ENCODE measurements around the gene MKNK2. TPM values are rescaled to one million over a fixed set of nuclear protein-coding genes. Genes with fewer than 3 reads are reported as not detected.
A peak's percentile ranks its signal among the peaks of the same experiment; 100 is the strongest.

The MKNK2 gene
- total RNA-seq, 1 experiment from 2014 or later = 96.8 TPM

DNA sequence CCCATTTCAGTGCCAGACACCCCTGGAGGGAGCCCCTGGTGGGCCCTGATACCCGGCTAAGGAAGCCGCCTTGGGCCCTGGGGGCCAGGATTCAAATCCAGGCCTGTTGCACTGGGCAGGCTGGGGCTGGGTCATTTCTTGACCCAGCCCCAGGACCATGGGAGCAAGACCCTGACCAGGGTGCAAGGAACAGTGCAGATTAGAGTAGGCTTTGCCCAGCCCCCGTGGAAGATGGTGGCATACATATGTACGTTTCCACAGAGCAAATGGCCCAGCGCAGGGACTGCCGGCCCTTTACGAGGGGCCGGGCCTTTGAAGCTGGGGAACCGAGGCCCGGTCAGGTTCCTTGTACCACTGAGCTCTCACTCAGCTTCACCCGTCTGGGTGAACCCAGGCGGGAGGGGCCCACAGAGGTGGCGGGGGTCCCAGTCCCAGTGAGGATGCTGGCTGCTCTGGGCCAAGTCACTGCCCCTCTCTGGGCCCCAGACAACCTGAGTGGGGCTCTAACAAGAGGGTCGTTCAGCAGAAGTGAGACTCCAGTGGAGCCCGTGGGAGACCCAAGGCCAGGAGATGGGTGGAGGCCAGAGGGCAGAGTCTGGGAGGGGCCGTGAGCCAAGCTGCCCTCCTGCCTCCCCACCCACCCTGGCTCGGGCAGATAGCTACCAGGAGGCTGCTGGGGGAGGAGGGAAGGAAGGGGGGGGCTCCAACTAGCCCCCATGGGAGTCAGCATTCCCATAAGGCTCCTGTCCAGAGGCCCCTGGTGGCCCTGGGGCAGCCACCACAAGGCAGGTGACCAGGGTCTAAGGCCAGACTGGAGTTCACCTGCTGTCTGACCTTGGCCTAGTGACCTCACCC, 2.7 kb downstream of the MKNK2 start:
- no peak overlapping the region for H3K27ac ChIP-seq (ENCODE audit: low read length)
- no peaks in the 10 kb centered on the region for H3F3A ChIP-seq (ENCODE audit: low read length, unreplicated experiment)
- H3K4me2 ChIP-seq (ENCODE audit: low read length) = peak overlapping the region; percentile 93
- TF ChIP-seq EZH2phosphoT487 (IDR thresholded peaks at IDR 0.05; ENCODE audit: borderline replicate concordance, low read length) (no peak), EZH2 (IDR thresholded peaks at IDR 0.05; ENCODE audit: low read length, unreplicated experiment) (no peak)
- TF ChIP-seq, protein P1, sequence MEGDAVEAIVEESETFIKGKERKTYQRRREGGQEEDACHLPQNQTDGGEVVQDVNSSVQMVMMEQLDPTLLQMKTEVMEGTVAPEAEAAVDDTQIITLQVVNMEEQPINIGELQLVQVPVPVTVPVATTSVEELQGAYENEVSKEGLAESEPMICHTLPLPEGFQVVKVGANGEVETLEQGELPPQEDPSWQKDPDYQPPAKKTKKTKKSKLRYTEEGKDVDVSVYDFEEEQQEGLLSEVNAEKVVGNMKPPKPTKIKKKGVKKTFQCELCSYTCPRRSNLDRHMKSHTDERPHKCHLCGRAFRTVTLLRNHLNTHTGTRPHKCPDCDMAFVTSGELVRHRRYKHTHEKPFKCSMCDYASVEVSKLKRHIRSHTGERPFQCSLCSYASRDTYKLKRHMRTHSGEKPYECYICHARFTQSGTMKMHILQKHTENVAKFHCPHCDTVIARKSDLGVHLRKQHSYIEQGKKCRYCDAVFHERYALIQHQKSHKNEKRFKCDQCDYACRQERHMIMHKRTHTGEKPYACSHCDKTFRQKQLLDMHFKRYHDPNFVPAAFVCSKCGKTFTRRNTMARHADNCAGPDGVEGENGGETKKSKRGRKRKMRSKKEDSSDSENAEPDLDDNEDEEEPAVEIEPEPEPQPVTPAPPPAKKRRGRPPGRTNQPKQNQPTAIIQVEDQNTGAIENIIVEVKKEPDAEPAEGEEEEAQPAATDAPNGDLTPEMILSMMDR (conservative IDR thresholded peaks at IDR 0.05; ENCODE audit: low read depth, low read length) = no peak
- CTCF ChIA-PET = no interaction called here
- H3K27me3 ChIP-seq (ENCODE audit: low read length) = no peaks in the 10 kb centered on the region
- no TSS peak for BruUV-seq (replicated peaks)
- peaks cover 31% of the 10 kb centered on the region for H3K4me1 ChIP-seq (ENCODE audit: insufficient read depth, low read length)
- H3K79me2 ChIP-seq (ENCODE audit: low read length) = peaks cover 53% of the 10 kb centered on the region
- peak overlapping the region; percentile 80; the same call in 1 of the 2 replicates for H3K4me3 ChIP-seq (ENCODE audit: low read length)
- H4K20me1 ChIP-seq (ENCODE audit: low read length) = peaks cover 37% of the 10 kb centered on the region
- ATAC-seq (no peak), DNase-seq (no peak)
- H2AFZ ChIP-seq (ENCODE audit: low read length) = no peak overlapping the region
- intact Hi-C loops (cut with micrococcal nuclease) = no loop called here
- H3K9me3 ChIP-seq (ENCODE audit: low read length) = no peaks in the 10 kb centered on the region
- no peaks in the 10 kb centered on the region for H3K9me2 ChIP-seq (replicated peaks; ENCODE audit: low read length)
- POLR2A ChIA-PET (ENCODE audit: unreplicated experiment) = no interaction called here
- no peaks in the 10 kb centered on the region; the same call in 1 of the 2 replicates for H3K36me3 ChIP-seq (ENCODE audit: low read depth, low read length)
- no peak overlapping the region for H3K9ac ChIP-seq (ENCODE audit: low read length)

DNA sequence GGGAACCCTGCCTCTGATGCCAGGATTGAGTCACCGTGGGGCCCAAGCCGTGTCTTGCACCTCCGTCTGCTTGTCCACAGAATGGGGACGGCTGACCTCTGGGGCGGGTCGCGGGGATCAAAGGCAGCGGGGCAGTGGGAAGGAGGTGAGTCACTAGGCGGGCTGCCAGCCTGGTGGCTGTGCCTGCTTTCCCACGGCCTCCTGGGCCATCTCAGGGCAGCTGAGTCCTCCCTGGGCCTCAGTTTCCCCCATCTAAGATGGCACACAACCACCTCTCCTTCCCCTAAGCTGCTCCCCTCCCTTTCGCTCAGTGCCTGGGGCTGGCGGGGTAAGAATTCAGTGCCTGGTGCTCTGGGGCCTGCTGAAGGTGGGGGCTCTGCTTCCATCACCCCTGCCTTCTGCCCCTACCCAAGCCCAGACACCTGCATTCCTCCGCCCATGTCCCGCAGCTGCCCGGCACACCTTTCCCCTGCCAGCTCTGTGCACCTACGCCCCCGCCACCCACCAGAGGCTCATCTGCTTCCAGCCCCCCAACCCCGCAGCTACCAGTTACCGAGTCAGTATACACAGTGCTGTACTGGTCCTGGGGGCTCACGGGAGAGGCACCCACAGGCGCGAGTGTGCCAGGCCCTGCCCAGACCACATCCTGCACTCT, 3.5 kb downstream of the MKNK2 start:
- POLR2A ChIA-PET (ENCODE audit: unreplicated experiment) = no interaction called here
- H3F3A ChIP-seq (ENCODE audit: low read length, unreplicated experiment) = no peaks in the 10 kb centered on the region
- intact Hi-C loops (cut with micrococcal nuclease) = no loop called here
- 0 out of 2 replicates have a peak overlapping the region, but pooled peaks have one; percentile 93 for H3K4me2 ChIP-seq (ENCODE audit: low read length)
- TF ChIP-seq, protein P1 (conservative IDR thresholded peaks at IDR 0.05; ENCODE audit: low read depth, low read length) = no peak
- TF ChIP-seq EZH2 (IDR thresholded peaks at IDR 0.05; ENCODE audit: low read length, unreplicated experiment) (no peak), EZH2phosphoT487 (IDR thresholded peaks at IDR 0.05; ENCODE audit: borderline replicate concordance, low read length) (no peak)
- CTCF ChIA-PET = no interaction called here
- H3K27ac ChIP-seq (ENCODE audit: low read length) = 0 out of 2 replicates have a peak overlapping the region, but pooled peaks have one; percentile 13
- no peak overlapping the region for H3K9ac ChIP-seq (ENCODE audit: low read length)
- no peak overlapping the region for H3K4me3 ChIP-seq (ENCODE audit: low read length)
- no peaks in the 10 kb centered on the region for H3K27me3 ChIP-seq (ENCODE audit: low read length)
- H3K4me1 ChIP-seq (ENCODE audit: insufficient read depth, low read length) = peaks cover 31% of the 10 kb centered on the region
- peaks cover 53% of the 10 kb centered on the region for H3K79me2 ChIP-seq (ENCODE audit: low read length)
- no peak for ATAC-seq
- H4K20me1 ChIP-seq (ENCODE audit: low read length) = peaks cover 37% of the 10 kb centered on the region
- H3K9me2 ChIP-seq (replicated peaks; ENCODE audit: low read length) = no peaks in the 10 kb centered on the region
- DNase-seq = peak; percentile 15
- no peak overlapping the region for H2AFZ ChIP-seq (ENCODE audit: low read length)
- no peaks in the 10 kb centered on the region; the same call in 1 of the 2 replicates for H3K36me3 ChIP-seq (ENCODE audit: low read depth, low read length)
- no peaks in the 10 kb centered on the region for H3K9me3 ChIP-seq (ENCODE audit: low read length)
- BruUV-seq (replicated peaks) = no TSS peak
